HG03095 (cell line): ENCODE data around the gene ARL6IP4.
"Not testable (repeated sequence)": the region's sequence is repeated elsewhere in the genome, so short reads cannot be mapped to it uniquely, and the experiment has no call there.

Experiments used
- ATAC-seq: cut with Tn5 transposase; IDR thresholded peaks from one replicate; pipeline ENCODE4 v1.9.1; 2021; ENCODE audit warnings: moderate library complexity; ENCODE audit not compliant: unreplicated experiment

The ARL6IP4 gene

DNA sequence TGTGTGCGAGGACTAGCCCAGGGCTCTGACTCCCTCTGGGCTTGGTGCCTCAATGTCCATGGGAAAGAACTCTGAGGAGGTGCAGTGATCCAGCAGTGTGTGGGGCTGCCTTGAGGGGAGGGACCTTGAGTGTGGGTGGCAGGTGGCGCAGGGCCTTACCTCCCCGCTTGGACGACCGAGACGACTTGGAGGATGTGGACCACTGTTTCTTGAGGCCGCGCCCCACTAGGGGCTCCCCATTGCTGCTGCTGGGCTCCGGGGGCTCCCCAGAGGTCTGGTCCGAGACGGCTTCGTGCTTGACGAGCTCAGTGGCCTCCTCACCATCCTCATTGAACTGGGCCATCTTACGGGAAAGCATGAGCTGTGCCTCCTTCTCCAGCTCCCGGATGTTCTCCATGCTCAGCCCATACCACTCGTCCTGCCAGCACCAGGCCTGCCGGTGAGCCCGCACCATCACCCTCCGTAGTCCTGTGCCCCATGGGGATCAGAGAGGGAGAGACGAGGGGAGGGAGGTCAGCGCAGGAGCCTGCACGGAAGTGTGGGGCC lies 24.7 kb downstream of the ARL6IP4 start:
- ATAC-seq: no peak

DNA sequence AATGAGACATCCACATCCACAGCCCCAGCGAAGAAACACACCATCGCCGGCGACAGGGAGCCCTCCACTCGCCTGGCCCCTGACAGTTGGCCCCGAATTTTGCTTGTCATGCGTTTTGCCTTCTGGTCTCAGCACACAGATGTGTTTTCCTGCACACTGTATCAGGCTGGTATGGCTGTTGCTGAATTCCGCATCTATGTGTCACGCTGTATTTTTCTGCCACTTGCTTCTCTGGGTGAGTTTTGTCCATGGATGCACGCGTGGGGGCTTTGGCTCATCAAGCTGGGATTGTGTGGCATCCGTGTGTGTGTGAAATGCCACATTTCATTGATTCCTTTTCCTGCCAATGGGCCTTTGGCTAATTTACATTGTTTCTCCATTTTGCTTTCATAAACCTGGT lies 26.5 kb downstream of the ARL6IP4 start:
- no peak for ATAC-seq

DNA sequence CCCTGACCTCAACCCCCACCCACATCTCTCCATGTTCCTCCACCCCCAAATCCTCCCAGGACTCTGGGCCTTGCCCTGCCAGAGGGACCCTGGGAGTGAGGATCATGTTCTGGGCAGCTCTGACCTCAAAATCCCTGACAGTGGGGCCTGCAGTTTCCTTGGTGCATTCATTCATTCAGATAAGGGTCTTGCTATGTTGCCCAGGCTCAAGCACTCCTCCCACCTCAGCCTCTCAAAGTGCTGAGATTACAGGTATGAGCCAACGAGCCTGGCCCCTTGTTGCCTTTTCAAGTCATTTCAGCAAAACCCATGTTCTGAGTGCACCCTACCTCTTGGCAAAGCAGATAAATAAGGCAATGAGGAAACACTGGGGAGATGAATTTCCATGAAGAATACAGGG lies 29.6 kb downstream of the ARL6IP4 start:
- ATAC-seq: no peak

DNA sequence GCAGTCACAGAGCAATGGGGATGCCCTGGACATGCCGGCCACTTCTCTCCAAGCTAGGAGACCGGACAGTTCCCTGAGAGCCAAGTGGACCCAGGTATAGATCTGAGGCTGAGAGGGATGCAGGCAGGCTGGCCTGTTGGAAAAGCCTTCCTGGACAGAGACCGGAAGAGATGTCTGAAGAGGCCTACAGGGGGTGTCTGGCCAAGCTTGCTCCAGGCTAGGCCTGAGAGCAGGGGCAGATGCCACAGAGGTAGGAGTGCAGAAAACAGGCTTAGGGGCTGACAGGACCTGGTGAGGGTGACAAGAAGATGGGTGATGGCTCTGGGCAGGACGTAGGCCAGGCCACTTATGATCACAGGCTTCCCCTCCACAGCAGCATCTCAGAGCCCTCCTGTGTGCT lies 30.2 kb downstream of the ARL6IP4 start:
- no peak for ATAC-seq

DNA sequence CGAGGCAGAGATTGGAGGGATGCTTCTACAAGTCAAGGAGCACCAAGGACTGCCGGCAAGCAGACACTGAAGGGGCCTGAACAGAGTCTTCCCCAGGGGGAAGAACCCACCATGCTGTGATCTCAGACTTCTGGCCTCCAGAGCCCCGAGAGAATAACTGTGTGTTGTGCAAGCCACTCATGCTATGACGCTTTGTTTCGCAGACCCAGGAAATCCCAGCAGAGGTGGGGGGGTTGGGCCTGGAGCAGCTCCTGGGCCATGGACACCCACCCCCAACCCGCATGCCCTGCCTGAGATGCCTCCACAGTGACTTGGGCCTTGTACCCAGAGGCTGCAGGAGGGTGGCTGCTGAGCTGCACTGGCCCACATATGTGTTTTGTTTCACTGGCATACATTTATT lies 31.2 kb downstream of the ARL6IP4 start:
- ATAC-seq: no peak

DNA sequence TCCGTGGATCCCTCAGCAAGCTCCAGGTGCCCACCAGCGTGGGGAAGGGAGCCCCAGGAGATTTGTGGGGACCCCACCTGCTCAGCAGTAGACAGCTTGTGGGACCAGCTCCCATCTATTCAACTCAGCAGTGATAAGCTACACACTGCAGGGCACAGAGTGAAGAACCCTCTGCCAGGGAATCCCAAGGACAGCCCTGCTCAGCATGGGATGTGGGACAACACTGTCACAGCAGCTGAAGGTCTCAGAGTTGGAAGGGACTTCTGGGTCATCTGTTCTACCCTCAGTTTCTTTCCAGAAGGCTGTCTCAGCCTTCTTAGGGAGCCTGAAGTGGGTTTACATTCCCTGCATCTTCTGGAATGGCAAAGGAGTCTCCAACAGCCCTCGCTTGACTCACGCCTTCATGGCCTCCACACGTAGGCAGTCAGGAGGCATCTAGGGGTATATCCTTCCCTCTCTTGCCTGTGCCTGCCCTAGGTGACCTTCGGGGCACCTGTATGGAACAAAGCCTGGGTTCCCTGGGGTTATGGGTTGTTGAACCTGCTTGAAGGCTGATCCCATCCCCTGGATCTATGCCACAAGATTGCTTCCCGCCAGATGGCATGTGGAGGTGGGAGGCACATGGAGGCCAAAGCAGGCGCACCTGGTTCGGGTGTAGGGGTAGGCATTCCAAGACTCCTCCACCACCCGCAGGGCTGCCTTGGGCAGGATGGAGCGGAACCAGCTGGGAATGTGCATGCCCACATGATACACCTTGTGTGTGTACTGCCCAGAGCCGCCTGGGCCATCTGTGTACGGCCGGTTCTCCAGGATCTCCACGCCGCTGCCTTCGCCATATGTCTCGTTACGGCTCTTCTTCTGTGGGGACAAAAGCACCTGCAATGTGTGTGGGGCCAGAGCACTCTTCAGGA lies 33.0 kb downstream of the ARL6IP4 start:
- ATAC-seq: no peak

DNA sequence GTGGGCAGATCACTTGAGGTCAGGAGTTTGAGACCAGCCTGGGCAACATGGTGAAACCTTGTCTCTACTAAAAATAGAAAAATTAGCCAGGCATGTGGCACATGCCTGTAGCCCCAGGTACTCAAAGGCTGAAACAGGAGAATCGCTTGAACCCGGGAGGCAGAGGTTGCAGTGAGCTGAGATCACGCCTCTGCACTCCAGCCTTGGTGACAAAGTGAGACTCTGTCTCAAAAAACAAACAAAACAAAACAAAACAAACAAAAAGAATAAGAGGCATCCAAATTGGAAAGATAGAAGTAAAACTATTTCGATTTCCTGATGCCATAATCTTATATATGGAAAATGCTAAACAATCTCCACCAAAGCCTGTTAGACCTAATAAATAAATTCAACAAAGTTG lies 34.0 kb downstream of the ARL6IP4 start:
- ATAC-seq: not testable (repeated sequence)

DNA sequence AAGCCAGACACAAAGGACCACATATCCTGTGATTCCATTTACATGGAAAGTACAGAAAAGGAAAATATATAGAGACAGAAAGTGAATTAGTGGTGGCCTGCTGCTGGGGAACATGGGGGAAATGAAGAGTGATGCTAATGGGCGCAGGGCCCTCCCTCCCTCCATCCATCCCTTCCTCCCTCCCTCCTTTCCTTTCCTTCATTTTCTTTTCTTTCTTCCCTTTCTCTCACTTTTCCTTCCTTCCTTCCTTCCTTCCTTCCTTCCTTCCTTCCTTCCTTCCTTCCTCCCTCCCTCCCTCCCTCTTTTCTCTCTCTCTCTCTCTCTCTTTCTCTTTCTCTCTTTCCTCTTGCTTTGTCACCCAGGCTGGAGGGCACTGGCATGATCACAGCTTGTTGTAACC lies 37.3 kb downstream of the ARL6IP4 start:
- no peak for ATAC-seq

DNA sequence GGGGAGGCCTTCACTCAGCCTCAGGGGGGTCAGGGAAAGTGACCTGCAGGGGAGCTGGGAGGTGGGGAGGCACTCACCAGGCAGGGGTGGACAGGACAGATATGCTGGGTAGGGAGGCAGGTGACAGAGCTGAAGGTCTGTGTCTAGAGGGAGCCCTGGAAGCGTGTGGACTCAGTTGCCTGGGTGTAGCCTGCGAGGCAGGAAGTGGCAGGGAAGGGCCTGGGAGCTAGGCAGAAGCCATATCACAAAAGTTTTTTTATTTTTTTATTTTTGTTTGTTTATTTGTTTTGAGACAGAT lies 39.3 kb downstream of the ARL6IP4 start:
- no peak for ATAC-seq

DNA sequence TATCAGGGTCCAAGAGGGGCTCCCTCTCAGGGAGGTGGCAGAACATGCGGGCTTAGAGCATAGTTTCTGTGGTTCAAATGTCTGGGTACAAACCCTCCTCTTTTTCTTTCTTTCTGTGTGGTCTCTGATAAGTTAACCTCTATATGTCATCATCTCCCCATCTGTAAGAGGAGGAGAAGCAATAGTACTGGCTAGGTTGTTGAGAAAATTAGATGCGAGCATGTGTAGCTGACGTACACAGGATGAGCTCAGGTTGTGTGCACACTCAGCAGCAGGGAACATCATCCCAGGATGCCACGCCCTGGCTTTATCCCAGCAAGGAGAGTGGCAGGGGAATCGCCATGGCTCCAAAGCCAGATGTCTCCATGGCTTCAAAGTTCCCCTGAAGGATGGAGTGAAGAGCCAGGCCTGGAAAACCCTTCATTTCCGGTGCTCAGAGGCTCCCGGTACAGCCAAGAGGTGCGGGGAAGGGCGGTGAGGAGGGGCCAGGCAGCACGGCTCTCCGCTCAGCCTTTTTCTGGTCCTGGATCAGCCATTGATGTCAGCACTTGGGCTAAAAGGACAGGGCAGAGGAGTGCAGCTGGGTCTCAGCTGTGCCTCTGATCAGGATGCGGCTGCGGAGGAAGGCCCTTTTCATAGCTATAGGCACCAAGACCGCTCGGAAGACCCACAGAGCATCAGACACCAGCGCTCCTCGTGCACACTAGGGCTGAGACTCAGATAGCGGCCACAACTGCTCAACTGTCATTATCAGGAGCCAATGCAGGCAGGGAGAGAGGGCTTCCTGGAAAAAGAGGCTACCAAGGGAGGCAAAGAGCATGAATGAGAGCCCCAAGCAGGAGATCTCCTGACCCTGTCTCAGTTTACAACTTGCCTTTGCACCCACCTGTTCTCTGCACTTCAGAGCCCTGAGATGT lies 41.5 kb downstream of the ARL6IP4 start:
- ATAC-seq: no peak

DNA sequence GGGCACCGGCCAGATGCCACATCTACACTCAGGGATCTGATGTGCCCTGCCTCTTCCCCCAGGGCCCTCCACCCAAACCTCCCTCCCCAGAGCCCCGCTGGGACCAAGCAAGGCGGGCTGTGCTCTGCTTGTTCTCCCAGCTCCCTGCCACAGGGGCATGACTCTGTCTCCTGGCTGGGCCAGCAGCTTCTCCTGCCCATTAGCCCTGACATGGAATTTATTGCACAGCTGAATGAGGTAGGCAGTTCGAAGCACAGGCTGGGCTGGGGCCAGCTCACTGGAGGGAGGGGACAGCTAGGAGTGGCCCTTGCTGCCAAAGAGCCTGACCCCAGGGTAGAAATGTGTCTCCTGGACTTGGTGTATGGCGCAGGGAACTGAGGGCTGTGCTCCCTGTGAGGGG lies 42.4 kb downstream of the ARL6IP4 start:
- no peak for ATAC-seq

DNA sequence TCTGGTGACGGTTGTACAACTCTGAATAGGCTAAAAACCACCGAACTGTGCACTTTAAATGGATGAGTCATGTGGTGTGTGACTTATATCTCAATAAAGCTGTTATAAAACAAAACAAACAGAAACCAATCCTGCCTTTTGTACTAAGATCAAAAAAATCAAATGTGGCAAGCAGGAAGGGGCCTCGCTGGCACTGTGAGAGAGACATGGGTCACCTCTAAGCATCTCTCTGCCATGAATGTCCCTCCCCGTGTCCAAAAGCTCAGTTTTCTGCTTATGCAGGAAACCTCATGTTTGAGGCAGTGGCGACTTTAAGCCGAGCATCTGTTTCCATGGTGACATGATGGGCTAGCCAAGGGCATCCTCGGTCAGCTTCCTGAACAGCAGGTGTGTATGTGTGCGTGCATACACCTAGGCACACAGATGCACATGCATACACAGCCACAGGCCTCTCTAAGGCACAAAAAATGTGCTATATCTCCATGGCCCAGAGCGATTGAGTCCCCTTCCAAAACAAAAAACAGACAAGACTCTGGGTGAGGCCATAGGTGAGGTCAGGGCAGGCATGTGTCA lies 44.4 kb downstream of the ARL6IP4 start:
- no peak for ATAC-seq

DNA sequence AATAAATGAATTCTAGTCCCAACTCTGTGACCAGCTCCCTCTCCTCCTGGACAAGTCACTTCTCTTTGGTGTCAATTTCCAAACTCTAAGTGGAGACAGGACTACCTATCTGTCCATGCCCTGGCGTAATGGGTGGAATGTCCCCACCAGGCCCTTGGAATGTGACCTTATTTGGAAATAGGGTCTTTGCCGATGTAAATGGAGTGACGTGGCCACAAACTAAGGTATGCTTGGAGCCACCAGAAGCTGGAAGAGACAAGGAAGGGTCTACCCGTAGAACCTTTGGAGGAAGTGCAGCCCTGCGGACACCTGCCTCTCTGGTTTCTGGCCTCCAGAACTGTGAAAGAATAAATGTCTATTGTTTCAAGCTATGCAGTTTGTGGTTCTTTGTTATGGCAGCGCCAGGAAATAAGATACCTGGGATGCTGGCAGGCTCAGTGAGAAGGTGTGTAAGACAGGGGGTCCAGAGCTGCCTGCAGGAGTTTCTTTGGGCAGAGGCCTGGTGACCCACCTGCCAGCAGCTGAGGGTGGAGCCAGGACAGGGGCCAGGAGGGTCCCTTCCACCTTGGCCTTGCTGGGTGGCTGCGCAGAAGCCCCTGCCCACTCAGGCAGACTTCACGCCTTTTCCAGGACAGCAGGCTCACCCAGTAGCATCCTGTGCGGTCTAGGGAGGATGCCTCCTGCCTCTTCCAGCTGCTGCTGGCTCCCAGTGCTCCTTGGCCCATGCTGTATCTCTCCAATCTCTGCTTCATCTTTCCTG lies 45.8 kb downstream of the ARL6IP4 start:
- ATAC-seq: no peak

DNA sequence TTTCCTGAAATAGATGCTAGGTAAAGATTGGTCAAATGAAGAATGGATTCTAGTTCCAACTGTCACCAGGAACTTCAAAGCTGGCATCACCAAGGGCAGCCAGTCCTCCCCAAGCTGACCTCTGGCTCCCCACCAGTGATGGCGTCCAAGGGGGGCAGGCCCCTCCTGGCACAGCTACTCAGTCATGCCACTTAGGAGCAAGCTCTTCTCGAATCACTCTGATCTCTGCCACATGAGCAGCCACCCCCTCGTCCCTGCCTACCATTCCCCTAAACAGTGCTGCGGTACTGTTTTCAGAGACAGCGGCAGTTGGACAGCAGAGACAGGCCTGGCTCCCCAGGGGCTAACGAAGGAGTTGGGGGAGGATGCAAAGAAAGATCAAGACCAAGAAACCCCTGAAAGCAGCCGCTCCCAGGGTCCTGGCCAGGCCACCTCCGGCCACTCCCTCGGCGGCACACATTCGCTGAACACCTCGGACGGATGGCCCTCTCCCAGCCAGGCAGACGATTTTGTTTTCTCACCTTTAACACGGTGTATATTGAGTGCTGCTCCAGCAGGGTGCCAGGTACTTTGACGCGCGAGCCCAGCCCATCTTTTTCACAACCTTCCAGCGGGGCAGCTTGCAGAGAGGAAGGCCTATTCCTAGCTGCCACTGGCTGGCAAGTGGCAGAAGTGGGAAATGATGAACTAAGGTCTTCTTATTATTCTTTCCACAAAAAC lies 47.4 kb downstream of the ARL6IP4 start:
- no peak for ATAC-seq

DNA sequence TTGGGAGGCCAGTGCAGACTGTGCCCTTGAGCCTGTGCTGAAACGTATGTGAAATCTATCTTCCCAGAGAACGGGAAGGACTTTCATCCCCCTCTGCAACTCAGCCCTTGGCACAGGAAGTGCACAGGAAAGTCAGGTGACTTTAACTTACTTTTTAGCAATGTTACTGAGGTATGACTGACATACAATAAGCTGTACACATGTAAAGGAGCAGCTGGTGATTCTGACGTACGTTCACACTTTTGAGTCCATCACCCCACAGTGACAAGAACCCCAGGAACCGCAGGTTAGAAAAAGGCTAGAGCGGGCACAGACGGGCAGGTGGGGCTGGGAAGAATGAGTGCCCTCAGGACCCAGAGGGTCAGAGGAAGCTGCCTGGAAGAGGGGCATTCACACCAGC lies 48.0 kb downstream of the ARL6IP4 start:
- ATAC-seq: no peak

DNA sequence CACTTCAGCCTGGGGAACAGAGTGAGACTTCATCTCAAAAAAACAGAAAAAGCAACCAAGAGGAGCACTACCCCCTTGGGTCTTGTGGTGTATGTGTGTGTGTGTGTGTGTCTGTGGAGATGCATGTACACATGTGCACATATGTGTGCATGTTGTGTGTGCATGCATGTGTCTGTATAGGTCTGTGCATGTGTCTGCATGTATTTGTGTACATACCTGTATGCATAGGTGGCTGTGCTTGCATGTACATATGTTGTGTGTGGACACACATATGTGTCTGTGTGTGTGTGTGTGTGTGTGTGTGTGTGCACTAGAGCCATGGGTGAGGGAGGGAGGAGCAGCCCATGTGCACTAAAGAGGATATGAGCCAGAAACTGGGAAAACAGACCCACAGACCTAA lies 49.1 kb downstream of the ARL6IP4 start:
- ATAC-seq: no peak

DNA sequence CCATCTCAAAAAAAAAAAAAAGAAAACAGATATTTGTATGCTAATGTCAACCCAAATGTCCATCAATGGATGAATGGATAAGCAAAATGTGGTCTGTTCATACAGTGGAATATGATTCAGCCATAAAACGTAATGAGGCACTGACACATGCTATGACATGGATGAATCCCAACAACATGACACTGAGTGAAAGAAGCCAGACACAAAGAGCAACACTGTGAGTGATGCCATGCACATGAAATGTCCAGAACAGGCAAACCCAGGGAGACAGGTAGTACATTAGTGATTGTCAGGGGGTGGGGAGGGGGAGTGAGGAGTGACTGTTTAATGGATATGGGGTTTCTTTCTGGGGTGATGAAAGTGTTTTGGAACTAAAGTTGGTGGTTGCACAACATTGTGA lies 50.2 kb downstream of the ARL6IP4 start:
- no peak for ATAC-seq

DNA sequence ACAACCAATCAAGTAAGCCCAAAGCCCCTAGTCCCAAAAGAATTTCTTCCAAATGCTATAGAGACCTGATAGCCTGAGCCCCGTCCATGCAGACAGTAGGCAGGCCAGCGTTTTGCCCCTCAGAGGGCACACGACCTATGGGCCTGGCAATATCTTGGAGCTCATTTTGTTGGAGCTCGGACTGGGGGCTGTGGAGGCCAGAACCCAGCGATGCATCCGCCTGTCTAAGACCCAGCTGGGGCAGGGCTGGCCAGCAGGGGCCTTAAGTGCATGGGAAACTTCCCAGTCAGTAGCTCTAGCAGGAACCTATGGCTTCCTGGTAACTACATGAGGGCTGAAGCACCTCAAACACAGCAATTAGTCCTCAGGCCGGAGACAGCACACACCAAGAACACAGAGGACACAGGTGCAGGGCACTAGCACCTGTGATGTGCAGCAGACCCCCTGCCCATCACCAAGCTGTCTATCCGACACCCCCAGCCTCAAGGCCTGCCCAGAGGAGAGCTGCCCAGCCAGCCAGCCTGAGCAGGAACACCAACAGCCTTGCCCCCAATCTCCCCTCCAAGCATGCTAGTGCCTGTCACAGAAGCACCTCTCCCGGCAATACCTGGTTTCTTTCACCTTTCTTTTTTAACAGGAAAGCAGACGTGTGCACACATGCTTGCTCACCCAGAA lies 50.8 kb downstream of the ARL6IP4 start:
- no peak for ATAC-seq
